Kidney tubule cell (primary cell): ENCODE results near the gene ISM2.

Experiments used
- DNase-seq: peaks from one replicate; pipeline ENCODE4 v3.0.0-alpha.2; 2018; ENCODE audit warnings: low spot score

ISM2 gene

GRCh38 chr14:77467801-77468200, 30.8 kb downstream of the ISM2 start:
- DNase-seq = no peak

GRCh38 chr14:77459072-77459723, 39.4 kb downstream of the ISM2 start:
- DNase-seq = peak; percentile 72

- DNase-seq = peak; percentile 54
Observed at GRCh38 chr14:77458249-77458950, 40.2 kb downstream of the ISM2 start.

DNA sequence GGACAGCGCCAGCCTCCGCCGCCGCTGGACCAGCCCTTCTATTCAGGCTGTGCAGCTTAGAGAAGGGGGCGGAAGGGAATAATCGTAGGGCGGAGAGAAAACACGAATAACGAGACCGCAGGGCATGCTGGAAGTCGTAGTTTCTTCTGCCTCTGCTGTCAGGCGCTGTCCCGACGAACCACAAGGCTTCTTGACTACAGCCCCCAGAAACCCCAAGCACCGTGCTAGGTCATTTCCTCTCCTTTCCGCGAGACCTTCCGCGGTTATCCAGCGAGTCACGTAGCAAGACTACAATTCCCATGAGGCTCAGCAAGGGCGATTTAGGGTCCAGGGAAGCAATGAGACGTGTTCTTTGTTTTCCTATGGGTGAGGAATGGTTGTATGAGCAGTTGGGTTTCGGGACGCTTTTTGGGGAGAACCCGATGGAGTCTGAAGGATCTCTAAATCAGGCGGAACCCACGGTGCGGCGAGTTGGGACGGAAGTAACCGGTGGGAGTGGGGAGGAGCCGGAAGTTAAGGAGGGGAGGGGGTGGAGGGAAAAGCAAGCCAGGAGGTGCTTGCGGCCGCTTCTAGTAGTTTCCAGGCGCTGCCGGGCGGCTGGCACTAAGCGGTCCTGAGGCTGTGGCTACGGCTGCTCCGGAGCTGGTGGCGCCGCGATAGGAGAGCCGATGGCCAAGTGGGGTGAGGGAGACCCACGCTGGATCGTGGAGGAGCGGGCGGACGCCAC, 40.9 kb downstream of the ISM2 start, which contains the start of the genes AHSA1 and VIPAS39:
TSS of gene AHSA1 (plus strand) at position 572 of the 727 bp plus-strand sequence. CDS start at position 669, 97 bp downstream.
TSS of gene VIPAS39 (minus strand) at position 80 of the 727 bp plus-strand sequence. CDS start 3,499 bp downstream, outside the sequence.
- peak; percentile 99 for DNase-seq

DNA sequence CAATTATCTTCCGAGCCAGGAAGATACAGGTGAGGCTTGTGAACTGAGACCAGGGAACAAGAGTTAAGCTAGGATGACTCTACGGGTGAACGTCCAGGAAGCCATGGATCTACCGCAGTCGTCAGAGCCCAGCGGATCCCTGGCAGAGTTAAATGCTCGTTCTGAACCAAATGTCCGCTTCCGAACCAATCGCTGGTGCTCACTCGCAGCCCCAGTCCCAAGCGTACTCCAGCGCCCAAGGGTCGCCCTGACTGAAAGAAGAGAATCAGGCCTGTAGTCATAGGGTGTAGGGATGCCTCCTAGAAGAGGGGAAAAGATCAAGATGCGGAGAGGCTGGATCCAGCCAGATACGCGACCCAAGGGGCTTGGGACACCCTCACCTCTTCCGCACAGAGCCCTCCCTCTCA, 41.5 kb downstream of the ISM2 start:
- no peak for DNase-seq

- DNase-seq = no peak
Observed at GRCh38 chr14:77455966-77456640, 42.5 kb downstream of the ISM2 start.

- DNase-seq = no peak
Observed at GRCh38 chr14:77442196-77442595, 56.4 kb downstream of the ISM2 start.

DNA sequence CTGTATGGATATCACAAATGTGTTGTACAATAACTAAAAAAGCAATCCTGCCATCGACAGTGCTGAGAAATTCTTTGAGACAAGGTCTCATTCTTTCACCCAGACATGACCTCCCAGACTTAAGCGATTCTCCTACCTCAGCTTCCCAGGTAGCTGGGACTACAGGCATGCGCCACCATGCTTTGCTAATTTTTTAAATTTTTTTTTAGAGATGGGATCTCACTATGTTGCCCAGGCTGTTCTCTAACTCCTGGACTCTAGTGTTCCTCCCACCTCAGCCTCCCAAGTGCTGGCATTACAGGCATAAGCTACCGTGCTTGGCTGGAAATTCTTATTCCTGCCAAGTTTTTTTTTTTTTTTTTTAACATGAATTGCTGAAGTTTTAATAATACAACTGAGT, 58.8 kb downstream of the ISM2 start:
- DNase-seq = no peak

DNA sequence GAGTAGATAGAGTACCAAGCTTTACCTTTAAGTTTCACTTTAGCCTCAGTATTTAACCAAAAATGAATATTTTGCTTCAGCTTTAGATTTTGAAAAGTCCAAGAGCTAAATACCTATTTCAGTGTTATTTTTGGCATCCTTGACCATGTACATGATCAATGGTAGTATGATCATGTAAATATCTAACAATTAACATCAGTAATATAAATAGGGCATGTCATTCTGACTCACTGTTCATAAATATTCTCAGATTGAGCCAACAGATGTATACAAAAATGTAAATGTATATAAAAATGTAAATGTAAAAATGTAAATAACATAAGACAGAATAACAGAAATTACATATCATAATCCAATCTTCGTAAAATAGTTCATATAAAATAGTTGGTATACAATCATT, 60.0 kb downstream of the ISM2 start:
- no peak for DNase-seq

- peak; percentile 22 for DNase-seq
Observed at GRCh38 chr14:77436042-77436441, 62.6 kb downstream of the ISM2 start.

DNA sequence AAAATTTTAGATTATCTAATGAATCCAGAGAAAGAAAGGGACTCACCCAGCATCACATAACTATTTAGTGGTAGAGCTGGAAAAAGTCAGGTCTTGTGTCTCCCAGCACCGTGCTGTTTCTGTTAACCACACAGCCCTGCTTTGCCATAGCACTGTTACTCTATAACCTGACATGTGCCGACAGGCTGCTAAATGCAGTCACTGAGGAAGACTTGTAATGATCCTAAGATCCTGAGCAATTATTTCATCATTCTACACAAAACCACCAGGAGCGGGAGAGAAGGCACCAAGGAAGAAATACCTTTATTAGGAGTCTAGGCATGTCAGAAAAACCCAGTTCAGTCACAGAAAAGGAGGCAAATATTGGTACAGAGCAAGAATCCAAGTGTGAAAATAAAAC, 72.2 kb downstream of the ISM2 start:
- no peak for DNase-seq

DNA sequence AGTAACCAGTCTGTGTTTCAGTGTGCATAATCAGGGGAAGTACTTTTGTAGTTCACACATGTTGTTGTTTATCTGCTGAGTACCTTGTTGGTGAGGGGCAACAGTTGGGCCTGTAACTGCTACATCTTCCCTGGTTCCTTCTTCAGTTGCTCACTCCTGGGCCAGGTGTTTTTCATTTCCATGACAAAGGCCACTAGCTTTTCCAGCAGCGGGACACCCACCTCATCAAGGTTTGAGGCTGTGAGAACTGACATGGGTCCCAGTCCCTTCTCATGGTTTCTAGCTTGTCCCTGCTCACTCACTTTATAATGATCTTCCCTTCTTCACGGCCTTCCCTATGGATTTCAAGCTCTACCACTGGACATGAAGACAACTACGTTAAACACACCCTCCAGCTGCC, 73.8 kb downstream of the ISM2 start:
- DNase-seq = no peak
